K562 (cell line): ENCODE measurements around the gene UTP4. TPM values are rescaled to one million over a fixed set of nuclear protein-coding genes. Genes with fewer than 3 reads are reported as not detected.

Source experiments
- BHLHE40 ChIP-seq: IDR thresholded peaks from 2 replicates; pipeline ENCODE4 v1.6.1; 2011; ENCODE audit warnings: low read length, improper control_type of control experiment
- FOXK1 ChIP-seq: sonication (generic); formaldehyde crosslinking; IDR thresholded peaks from 2 replicates; pipeline ENCODE4 v1.8.0; 2022; ENCODE audit warnings: missing genetic modification reagents, mild to moderate bottlenecking, borderline replicate concordance
- KDM2B ChIP-seq: fragments of 250-450 bp; sonication (Bioruptor Pico); IDR thresholded peaks from 2 replicates; pipeline ENCODE4 v1.8.0; 2021; ENCODE audit warnings: mild to moderate bottlenecking, moderate library complexity
- MYBL2 ChIP-seq, 2 experiments: fragments of 450-650 bp in 1 of 2; sonication (generic) in 1 of 2; formaldehyde crosslinking in 1 of 2; IDR thresholded peaks; 2 replicates each; pipeline versions ENCODE4 v1.6.1 to v1.8.1; 2017 to 2022; ENCODE audit warnings: borderline replicate concordance in 1 of 2, inconsistent platforms in 1 of 2, low read depth in 1 of 2, mild to moderate bottlenecking in 1 of 2, missing genetic modification reagents in 1 of 2, moderate library complexity in 1 of 2
- RB1 ChIP-seq: fragments of 450-650 bp; IDR thresholded peaks from 2 replicates; pipeline ENCODE4 v1.6.1; 2017; ENCODE audit warnings: low read depth, mild to moderate bottlenecking
- USF1 ChIP-seq: sonication (generic); formaldehyde crosslinking; IDR thresholded peaks from 2 replicates; pipeline ENCODE4 v1.9.0; 2022; ENCODE audit warnings: mild to moderate bottlenecking, missing genetic modification reagents
- ZBTB8A ChIP-seq: fragments of 450-650 bp; IDR thresholded peaks from 2 replicates; pipeline ENCODE4 v1.6.1; 2018; ENCODE audit warnings: mild to moderate bottlenecking, moderate library complexity; ENCODE audit not compliant: partially characterized antibody
- ZNF699 ChIP-seq: fragments of 250-450 bp; sonication (Bioruptor Pico); IDR thresholded peaks from 2 replicates; pipeline ENCODE4 v1.8.0; 2021; ENCODE audit warnings: mild to moderate bottlenecking, moderate library complexity; ENCODE audit not compliant: insufficient replicate concordance
- ZNF778 ChIP-seq: fragments of 450-650 bp; formaldehyde crosslinking; IDR thresholded peaks from 2 replicates; pipeline ENCODE4 v1.4.0; 2020; ENCODE audit warnings: mild to moderate bottlenecking, moderate library complexity
- polyA plus RNA-seq, 8 experiments: library from polyadenylated mRNA; depleted of rRNA in 4 of 8; stranded (reverse) in 5 of 8; unstranded in 3 of 8; fragments of >200 nt; fragmentation: Nextera tagmentation in 2 of 8; fragmentation: Illumina TruSeq in 1 of 8; extraction: Ambion mirVana in 2 of 8; extraction: Trizol in 1 of 8; gene quantifications; 2 replicates each; pipeline versions ENCODE4 v1.2.1 to v1.2.3, GENCODE V29; 2011 to 2014; ENCODE audit warnings: inconsistent platforms in 1 of 8, missing spikeins in 1 of 8
- total RNA-seq, 7 experiments: library from RNA; depleted of rRNA in 6 of 7; stranded (reverse); fragments of >200 nt in 6 of 7; fragmentation: Illumina TruSeq in 2 of 7; extraction: Trizol in 2 of 7; gene quantifications; 2 replicates each; pipeline versions ENCODE4 v1.2.1 to v1.2.3, GENCODE V29; 2011 to 2021; ENCODE audit warnings: low replicate concordance in 1 of 7
- TF ChIP-seq, protein P1 (sequence below), 2 experiments: fragments of 450-650 bp; IDR thresholded peaks; 2 replicates each; pipeline ENCODE4 v1.6.1; 2016; ENCODE audit warnings: mild to moderate bottlenecking in 2 of 2, borderline replicate concordance in 1 of 2, low read depth in 1 of 2, moderate library complexity in 1 of 2

Gene UTP4
- total and polyA plus RNA-seq, 9 of the 15 experiments (the other 6 are each of a cell fraction or from before 2014, with no cell fraction given): 46.1 to 203 (median 145) TPM

DNA sequence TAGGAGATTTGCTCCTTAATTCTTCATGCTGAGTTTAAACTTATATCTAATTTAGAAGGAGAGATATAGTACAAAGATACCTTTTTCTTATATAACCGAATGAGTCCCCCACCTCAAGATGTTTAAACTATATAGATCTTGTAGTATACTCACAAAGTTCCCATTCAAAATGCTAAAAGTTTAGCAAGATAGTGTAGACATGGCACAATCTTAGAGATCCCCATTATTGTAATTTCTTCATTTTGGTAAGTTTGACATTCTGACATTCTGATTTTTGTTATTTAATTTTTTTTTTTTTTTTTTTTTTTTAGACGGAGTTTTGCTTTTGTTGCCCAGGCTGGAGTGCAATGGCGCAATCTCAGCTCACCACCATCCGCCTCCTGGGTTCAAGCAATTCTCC lies 77.3 kb downstream of the UTP4 start (continued):
- TF ChIP-seq, protein P1, sequence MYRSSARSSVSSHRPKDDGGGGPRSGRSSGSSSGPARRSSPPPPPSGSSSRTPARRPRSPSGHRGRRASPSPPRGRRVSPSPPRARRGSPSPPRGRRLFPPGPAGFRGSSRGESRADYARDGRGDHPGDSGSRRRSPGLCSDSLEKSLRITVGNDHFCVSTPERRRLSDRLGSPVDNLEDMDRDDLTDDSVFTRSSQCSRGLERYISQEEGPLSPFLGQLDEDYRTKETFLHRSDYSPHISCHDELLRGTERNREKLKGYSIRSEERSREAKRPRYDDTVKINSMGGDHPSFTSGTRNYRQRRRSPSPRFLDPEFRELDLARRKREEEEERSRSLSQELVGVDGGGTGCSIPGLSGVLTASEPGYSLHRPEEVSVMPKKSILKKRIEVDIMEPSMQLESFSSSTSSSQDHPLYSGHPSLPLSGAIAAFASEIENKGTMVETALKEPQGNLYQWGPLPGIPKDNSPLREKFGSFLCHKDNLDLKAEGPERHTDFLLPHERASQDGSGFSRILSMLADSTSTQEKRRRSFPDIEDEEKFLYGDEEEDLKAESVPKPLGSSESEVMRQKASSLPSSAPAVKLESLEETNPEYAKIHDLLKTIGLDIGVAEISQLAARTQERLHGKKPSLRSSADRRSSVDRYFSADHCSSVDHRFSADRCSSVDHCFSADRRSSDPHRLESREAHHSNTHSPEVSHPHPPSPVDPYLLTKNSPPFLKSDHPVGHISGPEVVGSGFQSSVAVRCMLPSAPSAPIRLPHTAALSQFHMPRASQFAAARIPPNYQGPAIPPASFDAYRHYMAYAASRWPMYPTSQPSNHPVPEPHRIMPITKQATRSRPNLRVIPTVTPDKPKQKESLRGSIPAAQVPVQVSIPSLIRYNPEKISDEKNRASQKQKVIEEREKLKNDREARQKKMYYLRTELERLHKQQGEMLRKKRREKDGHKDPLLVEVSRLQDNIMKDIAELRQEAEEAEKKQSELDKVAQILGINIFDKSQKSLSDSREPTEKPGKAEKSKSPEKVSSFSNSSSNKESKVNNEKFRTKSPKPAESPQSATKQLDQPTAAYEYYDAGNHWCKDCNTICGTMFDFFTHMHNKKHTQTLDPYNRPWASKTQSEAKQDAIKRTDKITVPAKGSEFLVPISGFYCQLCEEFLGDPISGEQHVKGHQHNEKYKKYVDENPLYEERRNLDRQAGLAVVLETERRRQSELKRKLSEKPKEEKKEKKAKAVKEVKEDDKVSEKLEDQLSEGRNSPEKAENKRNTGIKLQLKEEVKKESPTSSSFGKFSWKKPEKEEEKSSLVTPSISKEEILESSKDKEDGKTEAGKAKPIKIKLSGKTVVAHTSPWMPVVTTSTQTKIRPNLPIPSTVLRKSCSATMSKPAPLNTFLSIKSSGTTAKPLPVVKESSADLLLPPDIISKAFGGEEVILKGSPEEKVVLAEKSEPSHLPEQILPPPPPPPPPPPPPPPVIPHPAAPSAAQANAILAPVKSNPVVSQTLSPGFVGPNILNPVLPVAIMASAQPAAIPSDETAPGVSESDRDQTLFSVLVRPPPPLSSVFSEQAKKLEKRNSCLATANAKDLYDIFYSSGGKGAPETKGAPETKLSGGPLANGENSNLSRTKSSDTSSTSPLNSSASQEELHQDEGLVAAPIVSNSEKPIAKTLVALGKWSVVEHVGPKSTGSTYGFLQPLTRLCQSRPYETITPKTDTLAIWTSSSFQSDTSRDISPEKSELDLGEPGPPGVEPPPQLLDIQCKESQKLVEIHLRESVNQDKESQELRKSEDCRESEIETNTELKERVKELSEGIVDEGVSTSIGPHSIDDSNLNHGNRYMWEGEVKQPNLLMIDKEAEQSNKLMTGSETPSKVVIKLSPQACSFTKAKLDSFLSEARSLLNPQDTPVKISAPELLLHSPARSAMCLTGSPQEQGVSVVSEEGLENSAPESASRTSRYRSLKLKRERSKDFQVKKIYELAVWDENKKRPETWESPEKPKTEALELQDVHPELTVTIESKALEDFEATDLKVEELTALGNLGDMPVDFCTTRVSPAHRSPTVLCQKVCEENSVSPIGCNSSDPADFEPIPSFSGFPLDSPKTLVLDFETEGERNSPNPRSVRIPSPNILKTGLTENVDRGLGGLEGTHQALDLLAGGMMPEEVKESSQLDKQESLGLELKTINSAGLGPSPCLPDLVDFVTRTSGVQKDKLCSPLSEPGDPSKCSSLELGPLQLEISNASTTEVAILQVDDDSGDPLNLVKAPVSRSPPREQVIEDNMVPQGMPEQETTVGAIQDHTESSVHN (IDR thresholded peaks at IDR 0.05; ENCODE audit: borderline replicate concordance in 1 of 2, low read depth in 1 of 2): no peak
- TF ChIP-seq ZNF699 (CRISPR knock-in tag) (no peak), RB1 (no peak), USF1 (CRISPR knock-in tag) (no peak), BHLHE40 (no peak), KDM2B (CRISPR knock-in tag) (no peak), ZBTB8A (no peak), FOXK1 (CRISPR knock-in tag) (no peak), ZNF778 (CRISPR knock-in tag) (no peak), MYBL2 (IDR thresholded peaks at IDR 0.05; ENCODE audit: low read depth) (no peak), MYBL2 (CRISPR knock-in tag; IDR thresholded peaks at IDR 0.05; ENCODE audit: borderline replicate concordance) (no peak)
